ENCODE measurements around the gene CMBL. TPM values are rescaled to one million over a fixed set of nuclear protein-coding genes. Genes with fewer than 3 reads are reported as not detected.
"Not testable (repeated sequence)": the region's sequence is repeated elsewhere in the genome, so short reads cannot be mapped to it uniquely, and the experiment has no call there.

The CMBL gene
- total and polyA plus RNA-seq, 3 donors from 2014 or later = 4.3 to 16.1 (median 7.2) TPM

DNA sequence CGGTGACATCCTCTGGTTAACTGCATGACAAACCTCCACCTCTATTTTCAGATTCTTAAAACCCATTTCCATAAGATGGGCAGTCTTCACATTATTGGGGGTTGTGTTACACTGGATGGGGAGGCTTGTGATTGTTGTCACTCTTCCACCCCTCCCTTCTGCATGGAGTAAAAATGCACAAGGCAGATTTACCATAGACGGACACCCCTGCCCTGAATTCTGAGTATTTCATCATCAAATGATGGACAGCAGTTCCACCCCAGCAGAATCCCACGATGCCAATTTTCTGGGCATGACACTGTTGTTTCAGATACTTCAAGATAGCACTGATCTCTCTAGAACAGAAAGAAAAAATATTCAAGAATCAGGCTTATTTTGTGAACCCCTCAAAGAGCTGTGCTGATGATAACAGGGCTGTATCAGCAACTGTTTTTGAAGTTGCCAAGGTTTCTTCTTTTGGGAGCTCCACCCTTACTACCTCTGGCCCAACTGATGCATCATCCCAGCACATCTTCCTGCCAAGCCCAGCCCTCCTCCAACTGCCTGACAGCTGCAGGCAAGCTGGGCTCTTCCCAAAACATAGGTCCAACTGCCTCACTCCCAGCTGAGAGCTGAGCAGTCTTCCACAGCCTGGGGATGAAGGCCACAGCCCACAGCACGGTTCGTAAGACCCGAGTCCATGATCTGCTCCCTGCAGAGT, 21.4 kb downstream of the CMBL start:
- intact Hi-C loops (cut with DNase I; ENCODE audit: low total_unique reads) = loop anchor here (10.0 kb wide), 1 partner anchor 348 kb away; no protein-coding TSS in a partner anchor

GRCh38 chr5:10285362-10285761, 22.3 kb downstream of the CMBL start:
- intact Hi-C loops (cut with DNase I; ENCODE audit: low total_unique reads) = loop anchor here (10.0 kb wide), 1 partner anchor 349 kb away; no protein-coding TSS in a partner anchor
- not testable (repeated sequence) for H3K36me3 ChIP-seq (ENCODE audit: low read depth, missing control alignments); DNase-seq; H3K4me1 ChIP-seq; H3K4me3 ChIP-seq; H3K9me3 ChIP-seq; H3K27ac ChIP-seq; H3K27me3 ChIP-seq
- 95 to 97% methylated on average over 8 of the region's 8 CpGs for WGBS, 2 donors

More for the DNA sequence above, 21.4 kb downstream of the CMBL start:
- DNase-seq = no peak
- Histone ChIP-seq H3K27me3 (no peaks in the 10 kb centered on the region), H3K4me3 (no peak overlapping the region), H3K4me1 (no peaks in the 10 kb centered on the region), H3K36me3 (ENCODE audit: low read depth, missing control alignments) (no peaks in the 10 kb centered on the region), H3K9me3 (no peaks in the 10 kb centered on the region), H3K27ac (no peak overlapping the region)
- 79 to 81% methylated on average over 6 of the region's 6 CpGs for WGBS, 2 donors
- no peak for TF ChIP-seq POLR2A (IDR thresholded peaks at IDR 0.05)
- no peak for TF ChIP-seq CTCF (IDR thresholded peaks at IDR 0.05)

- H3K27ac ChIP-seq = no peak overlapping the region
- intact Hi-C loops (cut with DNase I; ENCODE audit: low total_unique reads) = loop anchor here (10.0 kb wide), 1 partner anchor 351 kb away; no protein-coding TSS in a partner anchor
- H3K27me3 ChIP-seq = no peaks in the 10 kb centered on the region
- WGBS, 2 donors = 24 to 25% methylated on average over 17 of the region's 17 CpGs
- H3K4me1 ChIP-seq = no peaks in the 10 kb centered on the region
- H3K4me3 ChIP-seq = no peak overlapping the region
- H3K9me3 ChIP-seq = no peaks in the 10 kb centered on the region
- TF ChIP-seq CTCF (IDR thresholded peaks at IDR 0.05) (peak; percentile 68 to 86 (median 79)), POLR2A (IDR thresholded peaks at IDR 0.05) (no peak)
- no peaks in the 10 kb centered on the region for H3K36me3 ChIP-seq (ENCODE audit: low read depth, missing control alignments)
- DNase-seq = peak; percentile 94
Measured at GRCh38 chr5:10283927-10284635, 23.6 kb downstream of the CMBL start.

DNA sequence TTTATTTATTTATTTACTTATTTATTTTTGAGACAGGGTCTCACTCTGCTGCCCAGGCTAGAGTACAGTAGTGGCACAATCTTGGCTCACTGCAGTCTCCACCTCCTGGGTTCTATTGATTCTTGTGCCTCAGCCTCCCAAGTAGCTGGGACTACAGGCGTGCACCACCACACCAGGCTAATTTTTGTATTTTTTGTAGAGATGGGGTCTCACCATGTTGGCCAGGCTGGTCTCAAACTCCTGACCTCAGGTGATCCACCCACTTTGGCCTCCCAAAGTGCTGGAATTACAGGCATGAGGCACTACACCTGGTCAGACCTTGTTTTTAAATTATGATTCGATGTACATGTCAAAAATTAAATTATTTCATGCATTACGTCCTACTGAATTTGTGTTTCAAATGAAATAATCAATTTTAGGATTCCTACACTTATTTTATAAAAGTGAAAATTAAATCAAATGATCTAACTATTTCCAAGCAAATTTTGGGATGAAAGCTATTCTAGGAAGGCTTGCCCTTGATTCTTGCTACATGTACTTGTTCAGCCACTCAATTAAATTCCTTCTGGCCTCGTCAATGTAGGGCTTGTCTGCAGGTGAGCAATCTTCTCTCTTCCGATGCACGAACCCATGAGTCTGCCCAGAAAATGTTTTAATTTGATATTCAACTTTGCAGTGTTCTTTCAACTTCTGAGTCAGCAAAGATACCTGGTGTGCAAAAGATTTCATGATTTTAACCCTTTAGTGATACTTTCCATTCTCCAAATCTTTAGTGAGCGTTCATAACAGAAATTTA, 27.6 kb downstream of the CMBL start:
- H3K4me1 ChIP-seq = no peaks in the 10 kb centered on the region
- WGBS, 2 donors = 78 to 80% methylated on average over 7 of the region's 7 CpGs
- TF ChIP-seq CTCF (IDR thresholded peaks at IDR 0.05) (no peak), POLR2A (IDR thresholded peaks at IDR 0.05) (no peak)
- no peak overlapping the region for H3K27ac ChIP-seq
- no peaks in the 10 kb centered on the region for H3K9me3 ChIP-seq
- no peaks in the 10 kb centered on the region for H3K36me3 ChIP-seq (ENCODE audit: low read depth, missing control alignments)
- no peak for DNase-seq
- no peak overlapping the region for H3K4me3 ChIP-seq
- intact Hi-C loops (cut with DNase I; ENCODE audit: low total_unique reads) = loop anchor here (10.0 kb wide), 1 partner anchor 355 kb away; no protein-coding TSS in a partner anchor
- H3K27me3 ChIP-seq = no peaks in the 10 kb centered on the region

DNA sequence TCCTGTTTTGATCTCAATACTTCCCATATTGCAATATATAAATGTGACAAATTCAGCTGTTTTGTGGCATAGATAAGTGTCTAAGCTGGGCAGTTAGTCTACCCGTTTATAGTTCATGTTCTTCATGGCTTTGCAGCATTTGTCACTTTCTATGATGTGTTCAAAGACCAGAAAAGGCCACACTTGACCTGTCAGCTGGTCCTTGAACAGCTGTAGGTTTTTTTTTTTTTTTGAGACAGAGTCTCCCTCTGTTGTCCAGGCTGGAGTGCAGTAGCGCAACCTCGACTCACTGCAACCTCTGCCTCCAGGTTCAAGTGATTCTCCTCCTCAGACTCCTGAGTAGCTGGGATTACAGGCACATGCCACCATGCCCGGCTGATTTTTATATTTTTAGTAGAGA, 28.4 kb downstream of the CMBL start:
- no peaks in the 10 kb centered on the region for H3K27me3 ChIP-seq
- intact Hi-C loops (cut with DNase I; ENCODE audit: low total_unique reads) = no loop called here
- 91 to 93% methylated on average over 4 of the region's 4 CpGs for WGBS, 2 donors
- no peaks in the 10 kb centered on the region for H3K9me3 ChIP-seq
- no peak for TF ChIP-seq CTCF (IDR thresholded peaks at IDR 0.05)
- TF ChIP-seq POLR2A (IDR thresholded peaks at IDR 0.05) = no peak
- H3K4me3 ChIP-seq = no peak overlapping the region
- H3K27ac ChIP-seq = no peak overlapping the region
- H3K4me1 ChIP-seq = no peaks in the 10 kb centered on the region
- DNase-seq = peak; percentile 1
- H3K36me3 ChIP-seq (ENCODE audit: low read depth, missing control alignments) = no peaks in the 10 kb centered on the region
